H1 (cell line): ENCODE data around the gene PTP4A1. TPM values are rescaled to one million over a fixed set of nuclear protein-coding genes. Genes with fewer than 3 reads are reported as not detected.

ENCODE experiments used
- CTCF ChIA-PET: fragments of 300-600 bp; sonication (Branson Sonifier 250); formaldehyde crosslinking; loops from one replicate; lab custom pipeline; 2021; ENCODE audit not compliant: partially characterized antibody; lab: Charles Lee
- POLR2A ChIA-PET: fragments of 300-600 bp; sonication (Branson Sonifier 250); formaldehyde crosslinking; loops from one replicate; lab custom pipeline; 2021; ENCODE audit warnings: inconsistent platforms; ENCODE audit not compliant: partially characterized antibody; lab: Charles Lee
- DNase-seq, 2 experiments: peaks; one replicate each; pipeline versions ENCODE4 v3.0.0 to v3.0.0-alpha.2; 2010 to 2022; ENCODE audit warnings: low spot score in 2 of 2, low read depth in 1 of 2, mixed read lengths in 1 of 2
- FAIRE-seq: peaks from 2 replicates; lab custom pipeline; 2011; peaks lifted over from hg19 to GRCh38; lab: Jason Lieb, UNC
- H2AFZ ChIP-seq: 2 replicates; pipeline ENCODE4 v1.8.1; 2012; ENCODE audit warnings: low read length, inconsistent platforms
- H2AK5ac ChIP-seq: 2 replicates; pipeline ENCODE4 v1.6.1; 2013; ENCODE audit warnings: low read depth, low read length
- H2BK120ac ChIP-seq: replicated peaks from 2 replicates; pipeline ENCODE3; 2013; ENCODE audit warnings: low read depth, low read length, inconsistent platforms
- H2BK12ac ChIP-seq: 2 replicates; pipeline ENCODE4 v1.6.1; 2013; ENCODE audit warnings: low read depth, low read length
- H2BK15ac ChIP-seq: 2 replicates; pipeline ENCODE4 v1.6.1; 2013; ENCODE audit warnings: low read length
- H2BK20ac ChIP-seq: 2 replicates; pipeline ENCODE4 v1.6.1; 2013; ENCODE audit warnings: low read length
- H2BK5ac ChIP-seq: 2 replicates; pipeline ENCODE4 v1.6.1; 2013; ENCODE audit warnings: low read depth, low read length
- H3K14ac ChIP-seq: 2 replicates; pipeline ENCODE4 v1.6.1; 2013; ENCODE audit warnings: inconsistent platforms; ENCODE audit not compliant: insufficient read length
- H3K18ac ChIP-seq: 2 replicates; pipeline ENCODE4 v1.6.1; 2013; ENCODE audit warnings: low read length; ENCODE audit errors: extremely low read depth
- H3K23ac ChIP-seq: 2 replicates; pipeline ENCODE4 v1.6.1; 2013; ENCODE audit warnings: inconsistent platforms; ENCODE audit not compliant: insufficient read length
- H3K23me2 ChIP-seq: 2 replicates; pipeline ENCODE4 v1.6.1; 2013; ENCODE audit warnings: low read depth, low read length
- H3K27ac ChIP-seq: 2 replicates; pipeline ENCODE4 v1.6.1; 2011; ENCODE audit warnings: low read depth, low read length, inconsistent platforms
- H3K27me3 ChIP-seq, 4 experiments: replicated peaks in 1 of 4; 1 replicate in 1 of 4; 2 replicates in 3 of 4; pipeline versions ENCODE4 v1.6.1 to v1.8.1; 2011 to 2013; ENCODE audit warnings: low read length in 3 of 4, mild to moderate bottlenecking in 3 of 4, inconsistent platforms in 2 of 4, mixed read lengths in 2 of 4, moderate library complexity in 1 of 4; ENCODE audit not compliant: control insufficient read depth in 3 of 4, insufficient read depth in 3 of 4; ENCODE audit errors: extremely low read depth in 1 of 4
- H3K36me3 ChIP-seq, 4 experiments: 2 replicates each; pipeline versions ENCODE4 v1.6.1 to v1.8.1; 2011 to 2013; ENCODE audit warnings: mild to moderate bottlenecking in 4 of 4, low read length in 3 of 4, moderate library complexity in 2 of 4, control low read depth in 1 of 4, inconsistent platforms in 1 of 4; ENCODE audit not compliant: insufficient read depth in 4 of 4, control insufficient read depth in 2 of 4
- H3K4ac ChIP-seq: replicated peaks from 2 replicates; pipeline ENCODE3; 2013; ENCODE audit warnings: low read length, low read depth, mixed read lengths, inconsistent platforms; ENCODE audit not compliant: insufficient read length
- H3K4me1 ChIP-seq, 4 experiments: replicated peaks in 1 of 4; 1 replicate in 1 of 4; 2 replicates in 3 of 4; pipeline versions ENCODE4 v1.6.1 to v1.8.1; 2011 to 2013; ENCODE audit warnings: low read length in 3 of 4, inconsistent platforms in 2 of 4, mixed read lengths in 1 of 4; ENCODE audit not compliant: insufficient read depth in 4 of 4, control insufficient read depth in 3 of 4
- H3K4me2 ChIP-seq, 2 experiments: 2 replicates each; pipeline versions ENCODE4 v1.6.1 to v1.8.1; 2011 to 2013; ENCODE audit warnings: low read depth in 2 of 2, low read length in 2 of 2, control low read depth in 1 of 2, inconsistent platforms in 1 of 2, mild to moderate bottlenecking in 1 of 2; ENCODE audit not compliant: insufficient read depth in 1 of 2
- H3K4me3 ChIP-seq, 4 experiments: fragments of 200-600, 300-600 bp in 1 of 4; sonication (generic), shearing (Covaris generic), sonication (Bioruptor Twin) in 1 of 4; 2 replicates each; pipeline versions ENCODE4 v1.5.1 to v1.8.1; 2011 to 2016; ENCODE audit warnings: low read length in 4 of 4, low read depth in 3 of 4, control low read depth in 2 of 4, inconsistent platforms in 2 of 4, mild to moderate bottlenecking in 2 of 4, mixed read lengths in 1 of 4, moderate library complexity in 1 of 4; ENCODE audit not compliant: insufficient read depth in 2 of 4; ENCODE audit errors: extremely low read depth in 1 of 4
- H3K56ac ChIP-seq: replicated peaks from 2 replicates; pipeline ENCODE3; 2013; ENCODE audit warnings: low read depth, mild to moderate bottlenecking, mixed read lengths, low read length, inconsistent platforms; ENCODE audit not compliant: insufficient read length
- H3K79me1 ChIP-seq: 2 replicates; pipeline ENCODE4 v1.6.1; 2013; ENCODE audit warnings: low read depth, low read length, control low read depth
- H3K79me2 ChIP-seq, 2 experiments: 2 replicates each; pipeline versions ENCODE4 v1.6.1 to v1.8.1; 2012 to 2013; ENCODE audit warnings: low read length in 2 of 2, mild to moderate bottlenecking in 2 of 2, inconsistent platforms in 1 of 2; ENCODE audit not compliant: insufficient read depth in 2 of 2, control insufficient read depth in 1 of 2
- H3K9ac ChIP-seq, 4 experiments: replicated peaks in 1 of 4; 1 replicate in 1 of 4; 2 replicates in 3 of 4; pipeline versions ENCODE4 v1.6.1 to v1.8.1; 2011 to 2013; ENCODE audit warnings: low read depth in 3 of 4, low read length in 3 of 4, control low read depth in 2 of 4, mild to moderate bottlenecking in 2 of 4, moderate library complexity in 2 of 4, inconsistent platforms in 1 of 4; ENCODE audit errors: extremely low read depth in 1 of 4
- H3K9me3 ChIP-seq, 2 experiments: 2 replicates each; pipeline versions ENCODE4 v1.6.1 to v1.8.1; 2012 to 2013; ENCODE audit warnings: mild to moderate bottlenecking in 2 of 2, moderate library complexity in 2 of 2, control low read depth in 1 of 2, inconsistent platforms in 1 of 2, low read depth in 1 of 2, low read length in 1 of 2, mixed read lengths in 1 of 2; ENCODE audit not compliant: insufficient read depth in 2 of 2
- H4K20me1 ChIP-seq, 2 experiments: replicated peaks in 1 of 2; 2 replicates each; pipeline versions ENCODE3 to v1.8.1; 2011 to 2013; ENCODE audit warnings: inconsistent platforms in 2 of 2, low read length in 2 of 2, mild to moderate bottlenecking in 1 of 2; ENCODE audit not compliant: insufficient read depth in 2 of 2, control insufficient read depth in 1 of 2
- H4K5ac ChIP-seq: 2 replicates; pipeline ENCODE4 v1.6.1; 2013; ENCODE audit warnings: low read length, low read depth, mixed read lengths, inconsistent platforms; ENCODE audit not compliant: insufficient read length
- H4K8ac ChIP-seq: 2 replicates; pipeline ENCODE4 v1.8.0; 2013; ENCODE audit warnings: mild to moderate bottlenecking, moderate library complexity, low read length, inconsistent platforms; ENCODE audit not compliant: insufficient read depth; ENCODE audit errors: extremely low read depth
- H4K91ac ChIP-seq: replicated peaks from 2 replicates; pipeline ENCODE3; 2013; ENCODE audit warnings: low read length, mixed read lengths, inconsistent platforms; ENCODE audit not compliant: insufficient read length
- BACH1 ChIP-seq: IDR thresholded peaks from 2 replicates; pipeline ENCODE4 v1.6.1; 2012; ENCODE audit warnings: low read length, improper control_type of control experiment
- POLR2A ChIP-seq, 2 experiments: IDR thresholded peaks; 1 replicate in 1 of 2; 2 replicates in 1 of 2; pipeline ENCODE4 v1.6.1; 2011; ENCODE audit warnings: low read depth in 2 of 2, low read length in 2 of 2, mild to moderate bottlenecking in 2 of 2; ENCODE audit errors: control extremely low read depth in 1 of 2
- WGBS, 2 experiments: shearing (Covaris generic) in 1 of 2; methylation state at CpG; one replicate each; pipeline versions ENCODE4 v1.1.6 to v1.1.7; 2013 to 2015; ENCODE audit warnings: low lambda C conversion rate in 2 of 2, mixed read lengths in 2 of 2, inconsistent platforms in 1 of 2, low coverage in 1 of 2, missing lambda C conversion rate in 1 of 2; ENCODE audit not compliant: insufficient replicate concordance in 2 of 2, insufficient coverage in 1 of 2, insufficient read length in 1 of 2; ENCODE audit errors: extremely low coverage in 1 of 2, missing lambda C conversion rate in 1 of 2; 5-methylcytosine and 5-hydroxymethylcytosine counted together
- polyA plus RNA-seq, 7 experiments: library from polyadenylated mRNA; depleted of rRNA in 3 of 7; stranded (reverse) in 5 of 7; unstranded in 2 of 7; fragments of >200 nt in 5 of 7; fragments of 200-250 nt in 2 of 7; gene quantifications; 1 replicate in 5 of 7; 2 replicates in 1 of 7; 4 replicates in 1 of 7; pipeline versions ENCODE4 v1.2.1 to v1.2.3, GENCODE V29; 2011 to 2013; ENCODE audit warnings: missing spikeins in 2 of 7, mixed read lengths in 2 of 7
- total RNA-seq: library from RNA; stranded (reverse); fragmentation: NEBNext Ultra II Directional; extraction: Animal tissue kit (Norgen Biotek cat#: 25700); gene quantifications from 2 replicates; pipeline ENCODE4 v1.2.1, GENCODE V29; 2021

PTP4A1 gene
- total and polyA plus RNA-seq, 2 of the 8 experiments (the other 6 are each of a cell fraction or from before 2014, with no cell fraction given), result 21.1 to 76.3 TPM

DNA sequence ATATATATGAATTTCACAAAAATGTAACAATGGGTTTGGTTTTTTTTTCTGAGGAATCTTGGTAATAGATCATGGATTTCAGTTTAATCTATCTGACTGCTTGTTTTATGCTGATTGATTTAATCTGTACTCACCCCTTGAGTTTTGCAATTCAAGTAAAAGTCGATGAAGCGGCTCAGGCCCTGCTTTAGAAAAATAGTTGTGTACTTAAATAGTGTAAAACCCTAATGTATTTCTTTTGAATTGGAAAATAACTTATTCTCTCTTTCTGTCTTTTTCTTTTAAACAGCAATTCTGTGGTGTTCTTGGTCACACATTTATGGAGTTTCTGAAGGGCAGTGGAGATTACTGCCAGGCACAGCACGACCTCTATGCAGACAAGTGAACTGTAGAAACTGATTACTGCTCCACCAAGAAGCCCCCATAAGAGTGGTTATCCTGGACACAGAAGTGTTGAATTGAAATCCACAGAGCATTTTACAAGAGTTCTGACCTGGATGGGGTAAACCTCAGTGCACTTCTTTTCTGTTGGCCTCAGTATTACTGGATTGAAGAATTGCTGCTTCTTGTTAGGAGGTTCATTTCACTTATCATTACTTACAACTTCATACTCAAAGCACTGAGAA is 4.0 kb downstream of the PTP4A1 start:
- no peak overlapping the region for H2BK5ac ChIP-seq
- no peak overlapping the region for H2BK15ac ChIP-seq
- H3K23me2 ChIP-seq, result peaks cover 6% of the 10 kb centered on the region
- no peak overlapping the region for H2BK12ac ChIP-seq
- no peak overlapping the region for H4K8ac ChIP-seq
- no peaks in the 10 kb centered on the region for H3K79me1 ChIP-seq
- H2BK20ac ChIP-seq, result no peak overlapping the region
- 88% methylated on average over 3 of the region's 3 CpGs; no CpG with 5 or more reads in 1 of the 2 experiments for WGBS, 2 experiments
- H2AFZ ChIP-seq, result no peak overlapping the region
- CTCF ChIA-PET, result interaction anchor here (0.8 kb wide), 2 partner anchors 97 to 224 kb away, joined by 3 read pairs; no protein-coding TSS in a partner anchor
- H3K9me3 ChIP-seq, result no peaks in the 10 kb centered on the region
- peaks cover 16 to 52% (median 45%) of the 10 kb centered on the region in 4 experiments; a peak in 7 of 8 replicates for H3K36me3 ChIP-seq
- H3K4me3 ChIP-seq, result no peak overlapping the region
- H2AK5ac ChIP-seq, result no peak overlapping the region
- H3K4me2 ChIP-seq, result no peak overlapping the region
- H3K56ac ChIP-seq, result no peak overlapping the region
- POLR2A ChIA-PET, result interaction anchor here (1.2 kb wide), 2 partner anchors 15 to 25 kb away, joined by 3 to 4 read pairs; no protein-coding TSS in a partner anchor
- H4K5ac ChIP-seq, result no peak overlapping the region
- FAIRE-seq (no peak), DNase-seq (no peak)
- H2BK120ac ChIP-seq, result no peak overlapping the region
- no peak overlapping the region for H3K4ac ChIP-seq
- TF ChIP-seq POLR2A (IDR thresholded peaks at IDR 0.05; ENCODE audit: control extremely low read depth in 1 of 2, low read depth in 2 of 2, low read length in 2 of 2) (peak in 1 of 2 experiments; percentile 57; a peak in 1 of 3 replicates), BACH1 (no peak)
- no peak overlapping the region for H3K27ac ChIP-seq
- peaks cover 19 to 59% of the 10 kb centered on the region in 2 experiments for H3K79me2 ChIP-seq
- H3K23ac ChIP-seq, result no peak overlapping the region
- no peak overlapping the region for H3K18ac ChIP-seq
- H4K91ac ChIP-seq, result no peak overlapping the region
- 0 out of 7 replicates have a peak, but pooled peaks cover 0 to under 1% (median 0%) of the 10 kb centered on the region in 4 experiments for H3K27me3 ChIP-seq
- H3K14ac ChIP-seq, result no peak overlapping the region
- H3K9ac ChIP-seq, result no peak overlapping the region
- peaks cover 2 to 5% of the 10 kb centered on the region in 2 experiments for H4K20me1 ChIP-seq
- H3K4me1 ChIP-seq, result peaks cover 0 to 3% (median 0%) of the 10 kb centered on the region in 4 experiments; a peak in 1 of 7 replicates
